Measurements from ENCODE around the gene ZNF296.

Gene ZNF296

DNA sequence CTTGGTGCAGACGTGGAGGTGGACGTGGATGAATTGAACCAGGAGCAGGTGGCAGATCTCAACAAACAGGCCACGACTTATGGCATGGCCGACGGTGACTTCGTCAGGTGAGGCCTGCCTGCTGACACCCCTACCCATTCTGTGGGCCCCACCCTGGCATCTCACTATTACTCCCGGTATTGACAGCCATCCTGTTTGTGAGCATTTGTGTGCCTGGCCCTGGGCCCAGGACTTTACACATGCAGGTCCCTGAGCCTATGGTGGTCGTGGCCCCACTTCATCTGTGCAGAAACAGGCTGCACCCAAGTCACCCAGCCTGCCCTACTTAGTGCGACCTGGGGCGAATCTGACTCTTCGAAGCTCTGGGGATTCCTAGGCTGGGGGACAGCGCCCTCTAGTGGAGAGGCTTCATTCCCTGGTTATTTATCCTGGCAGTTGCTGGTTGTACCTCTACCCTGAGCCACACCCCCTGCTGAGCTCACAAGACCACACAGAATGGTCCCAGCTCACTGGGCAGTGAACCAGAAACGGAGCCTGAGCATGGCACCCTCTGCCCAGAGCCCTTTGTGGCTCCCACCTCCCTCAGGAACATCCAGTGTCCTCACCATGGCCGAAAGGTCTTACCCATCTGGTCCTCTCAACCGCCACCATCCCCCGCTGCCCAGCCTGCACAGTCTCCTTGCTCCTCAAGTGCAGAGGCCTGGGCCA is 16.9 kb downstream of the ZNF296 start:
- no peak for DNase-seq (ENCODE audit: low read depth, low spot score)

DNA sequence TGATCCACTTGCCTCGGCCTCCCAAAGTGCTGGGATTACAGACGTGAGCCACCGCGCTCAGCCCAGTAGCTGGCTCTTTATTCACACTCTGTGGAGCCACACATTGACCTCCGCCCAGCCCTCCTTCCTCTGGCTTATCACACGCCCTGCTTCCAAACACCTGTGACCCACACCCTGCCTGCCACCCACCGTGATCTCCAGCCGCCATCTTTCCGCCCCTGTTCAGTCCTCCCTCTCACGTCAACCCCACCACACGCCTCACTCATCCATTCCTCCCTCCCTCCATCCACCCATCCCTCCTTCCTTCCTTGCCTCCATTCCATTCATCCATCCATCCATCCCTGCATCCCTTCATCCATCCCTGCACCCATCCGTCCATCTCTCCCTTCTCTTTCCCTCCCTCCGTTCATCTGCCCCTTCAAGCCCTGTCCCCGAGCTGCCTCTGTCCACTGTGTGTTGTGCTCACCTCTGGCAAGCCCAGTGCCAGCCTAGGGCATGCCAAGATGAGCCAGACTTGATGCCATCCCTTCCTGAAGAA is 17.6 kb downstream of the ZNF296 start:
- no peak for DNase-seq (ENCODE audit: low read depth, low spot score)

DNA sequence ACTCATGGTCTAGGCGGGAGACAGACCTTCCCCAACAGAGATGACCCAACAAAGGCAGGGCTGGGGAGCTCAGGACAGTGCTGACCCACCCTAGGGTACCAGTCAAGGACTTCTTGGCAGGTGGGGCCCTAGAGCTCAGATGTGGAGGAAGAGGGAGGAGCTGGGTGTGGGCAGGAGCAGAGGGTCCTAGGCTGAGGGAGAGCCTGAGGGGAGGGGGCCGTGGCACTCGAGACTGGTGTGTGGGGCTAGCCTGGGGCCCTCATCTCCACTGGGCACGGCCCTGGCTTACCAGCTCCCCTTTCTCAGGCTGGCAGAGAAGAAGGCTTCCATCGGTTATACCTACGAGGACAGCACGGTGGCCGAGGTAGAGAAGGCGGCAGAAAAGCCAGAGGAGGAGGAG is 18.8 kb downstream of the ZNF296 start:
- no peak for DNase-seq (ENCODE audit: low read depth, low spot score)

DNA sequence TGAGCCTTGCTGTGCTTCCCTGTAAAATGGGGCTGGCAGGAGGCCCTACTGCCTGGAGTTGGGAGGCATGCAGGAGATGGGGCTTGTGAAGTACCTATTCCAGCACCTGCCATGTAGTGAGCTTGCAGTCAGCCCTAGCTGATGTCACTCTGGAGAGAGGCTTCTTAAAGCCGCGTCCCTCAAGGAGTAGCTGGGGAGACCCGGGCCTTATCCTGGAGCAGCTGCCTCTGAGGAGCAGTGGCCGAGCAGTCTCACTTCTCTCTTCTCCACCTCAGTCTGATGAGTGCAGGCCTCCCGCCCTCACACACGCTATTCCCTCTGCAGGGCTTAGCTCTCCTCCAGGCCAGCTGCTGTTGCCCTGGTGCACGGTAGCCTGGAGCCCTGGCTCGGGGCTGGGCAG is 19.4 kb downstream of the ZNF296 start:
- DNase-seq (ENCODE audit: low read depth, low spot score) = no peak

DNA sequence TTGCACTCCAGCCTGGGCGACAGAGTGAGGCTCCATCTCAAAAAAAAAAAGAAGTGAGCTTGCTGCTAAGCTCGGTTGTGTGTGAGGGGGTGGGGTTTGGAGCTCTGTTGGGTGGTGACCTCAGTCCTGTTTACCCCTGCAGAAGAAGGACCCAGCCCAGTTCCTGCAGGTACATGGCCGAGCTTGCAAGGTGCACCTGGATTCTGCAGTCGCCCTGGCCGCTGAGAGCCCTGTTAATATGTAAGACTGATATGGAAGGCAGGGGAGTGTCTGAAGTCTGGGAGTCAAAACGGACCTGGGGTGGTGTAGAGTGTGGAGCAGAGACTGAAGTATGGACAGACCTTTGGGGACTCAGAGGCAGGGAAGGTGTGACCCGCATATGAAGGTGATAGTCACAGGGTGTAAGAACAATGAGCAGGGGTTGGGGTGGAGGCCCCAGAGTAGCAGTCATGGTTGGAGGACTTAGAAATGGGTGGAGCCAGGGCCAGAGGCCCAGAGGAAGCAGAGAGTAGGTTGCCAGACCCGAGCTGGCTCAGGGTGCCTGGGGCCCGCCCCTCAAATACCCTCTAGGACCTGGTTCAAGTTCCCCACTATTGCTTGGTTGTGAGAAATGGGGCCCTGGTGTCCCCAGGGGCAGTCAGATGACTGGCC is 24.2 kb downstream of the ZNF296 start:
- DNase-seq (ENCODE audit: low read depth, low spot score) = no peak

DNA sequence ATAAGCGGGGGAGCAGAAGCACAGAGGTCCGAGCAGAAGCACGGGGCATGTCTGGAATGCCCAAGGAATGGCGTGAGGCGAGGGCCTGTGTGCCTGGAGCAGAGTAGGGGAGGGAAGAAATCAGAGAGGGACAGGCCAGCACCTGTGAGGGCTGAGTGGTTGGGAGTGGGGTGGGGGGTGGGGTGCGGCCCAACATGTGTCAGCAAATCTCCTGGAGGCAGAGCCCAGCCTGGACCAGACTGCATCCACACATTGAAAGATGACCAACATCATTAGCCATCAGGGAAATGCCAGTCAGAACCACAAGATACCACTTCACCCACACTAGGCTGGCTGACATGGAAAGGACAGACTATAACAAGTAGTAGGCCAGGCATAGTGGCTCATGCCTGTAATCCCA is 26.2 kb downstream of the ZNF296 start:
- DNase-seq (ENCODE audit: low read depth, low spot score) = no peak

DNA sequence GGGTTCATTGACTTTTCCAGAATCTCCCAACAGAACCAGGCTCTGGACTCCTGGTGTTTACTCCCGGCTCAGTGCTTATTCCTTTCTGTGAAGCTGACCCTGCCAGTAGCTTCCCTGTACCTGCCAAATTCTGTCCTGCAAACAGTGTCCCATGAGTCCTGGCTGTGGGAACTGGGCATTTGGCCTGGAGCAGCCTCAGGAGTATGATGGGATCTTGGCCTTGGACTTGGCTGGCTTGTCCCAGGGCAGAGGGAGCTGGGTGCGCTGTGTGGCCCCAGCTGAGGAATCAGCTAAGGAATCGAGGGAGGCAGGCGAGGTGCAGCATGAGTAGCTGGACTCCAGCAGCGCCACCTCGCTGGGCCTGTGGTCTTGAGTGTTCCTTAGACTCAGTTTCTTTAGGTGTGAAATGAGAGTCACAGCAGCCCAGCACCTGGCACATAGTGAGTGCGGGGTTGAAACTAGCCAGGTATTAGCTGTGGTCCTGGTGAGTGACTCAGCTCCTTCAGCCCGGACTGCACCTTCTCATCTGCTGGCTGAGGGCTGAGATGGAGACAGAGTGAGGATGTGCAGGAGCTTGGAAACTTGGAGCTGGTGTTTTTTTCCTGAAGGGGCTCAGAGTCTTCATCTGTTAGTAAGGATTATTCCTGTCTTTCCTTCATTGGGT is 27.1 kb downstream of the ZNF296 start:
- DNase-seq (ENCODE audit: low read depth, low spot score) = no peak

DNA sequence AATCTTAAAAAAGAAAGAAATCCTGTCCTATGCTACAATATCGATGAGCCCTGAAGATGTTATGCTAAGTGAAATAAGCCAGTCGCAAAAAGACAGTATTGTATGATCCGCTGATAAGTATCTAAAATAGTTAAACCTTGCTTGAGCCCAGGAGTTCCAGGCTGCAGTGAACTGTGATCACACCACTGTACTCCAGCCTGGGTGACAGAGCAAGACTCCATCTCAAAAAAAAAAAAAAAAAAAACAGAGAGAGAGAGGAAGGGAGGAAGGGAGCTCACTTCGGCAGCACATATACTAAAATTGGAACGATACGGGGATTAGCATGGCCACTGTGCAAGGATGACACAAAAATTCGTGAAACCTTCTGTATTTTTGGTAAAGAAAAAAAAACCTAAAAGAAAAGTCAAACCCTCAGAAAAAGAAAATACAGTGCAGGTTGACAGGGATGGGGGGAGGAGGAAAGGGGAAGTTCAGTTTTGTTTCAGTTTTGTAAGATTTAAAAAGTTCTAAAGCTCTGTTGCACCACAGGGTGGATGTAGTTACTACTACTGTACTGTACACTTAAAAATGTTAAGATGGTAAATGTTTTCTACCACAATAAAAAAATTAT is 29.0 kb downstream of the ZNF296 start:
- no peak for DNase-seq (ENCODE audit: low read depth, low spot score)

DNA sequence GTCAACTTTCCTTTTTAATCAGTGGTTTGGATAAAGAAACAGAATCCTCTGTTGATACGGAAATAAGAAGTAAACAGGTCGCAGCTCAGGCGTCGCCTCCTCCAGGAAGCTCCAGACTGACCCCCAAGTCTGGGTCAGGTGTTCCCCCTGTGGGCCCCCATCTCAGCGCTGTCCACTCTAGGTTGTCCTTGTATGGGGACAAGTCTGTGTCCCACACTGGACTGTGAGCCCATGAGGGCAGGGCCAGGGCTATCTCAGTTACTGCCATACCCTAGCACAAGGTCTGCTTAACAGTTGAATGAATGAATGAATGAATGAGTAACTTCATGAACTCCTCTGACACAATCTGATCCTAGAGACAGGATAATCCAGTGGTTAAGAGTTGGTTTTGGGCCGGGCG is 29.9 kb downstream of the ZNF296 start:
- no peak for DNase-seq (ENCODE audit: low read depth, low spot score)

DNA sequence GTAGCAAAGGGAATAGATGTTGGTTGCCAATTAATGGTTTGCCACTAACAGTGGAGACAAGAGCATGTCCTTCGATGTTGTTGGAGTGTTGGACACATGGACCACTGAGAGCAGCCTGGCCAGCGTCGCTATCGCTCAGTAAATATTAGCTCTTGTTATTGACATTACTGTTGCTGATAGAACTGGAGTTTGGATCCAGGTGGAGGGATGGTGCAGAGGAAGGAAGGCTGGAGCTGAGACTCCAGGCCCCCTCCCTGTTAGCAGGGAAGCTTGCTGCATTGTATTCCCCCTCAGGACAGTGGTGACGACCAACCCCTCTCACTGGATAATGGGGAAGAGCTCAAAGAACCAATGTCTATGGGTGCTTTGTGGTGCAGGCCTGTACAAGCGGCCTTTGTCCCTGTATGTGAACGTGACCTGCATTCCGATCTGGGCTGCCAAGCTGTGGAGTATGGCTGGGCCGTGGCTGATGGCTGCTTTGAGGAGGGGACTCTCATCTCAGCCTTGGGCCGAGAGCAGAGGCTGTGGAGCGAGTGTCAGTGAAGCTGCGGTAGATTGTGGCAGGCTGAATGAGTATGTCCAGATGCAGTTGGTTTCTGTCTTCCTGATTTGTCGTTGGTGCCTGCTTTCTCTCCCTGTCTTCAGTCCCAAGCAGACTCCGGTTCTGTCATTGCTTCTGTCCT is 30.5 kb downstream of the ZNF296 start:
- no peak for DNase-seq (ENCODE audit: low read depth, low spot score)

DNA sequence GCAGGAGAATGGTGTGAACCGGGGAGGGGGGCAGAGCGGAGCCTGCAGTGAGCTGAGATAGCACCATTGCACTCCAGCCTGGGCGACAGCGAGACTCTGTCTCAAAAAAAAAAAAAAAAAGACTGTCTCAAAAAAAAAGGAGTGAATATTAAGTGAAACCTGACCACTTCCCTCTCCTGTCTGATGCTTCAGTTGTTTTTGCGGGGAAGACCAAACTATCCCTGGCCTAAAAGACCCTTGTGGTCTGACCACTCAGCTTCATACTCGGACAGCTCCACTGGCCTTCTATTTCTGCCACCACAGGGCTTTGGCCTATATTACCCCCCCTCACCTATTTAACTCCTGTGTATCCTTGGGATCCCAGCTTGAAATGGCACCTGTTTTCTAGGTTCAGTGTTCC is 35.2 kb downstream of the ZNF296 start:
- DNase-seq (ENCODE audit: low read depth, low spot score) = no peak

DNA sequence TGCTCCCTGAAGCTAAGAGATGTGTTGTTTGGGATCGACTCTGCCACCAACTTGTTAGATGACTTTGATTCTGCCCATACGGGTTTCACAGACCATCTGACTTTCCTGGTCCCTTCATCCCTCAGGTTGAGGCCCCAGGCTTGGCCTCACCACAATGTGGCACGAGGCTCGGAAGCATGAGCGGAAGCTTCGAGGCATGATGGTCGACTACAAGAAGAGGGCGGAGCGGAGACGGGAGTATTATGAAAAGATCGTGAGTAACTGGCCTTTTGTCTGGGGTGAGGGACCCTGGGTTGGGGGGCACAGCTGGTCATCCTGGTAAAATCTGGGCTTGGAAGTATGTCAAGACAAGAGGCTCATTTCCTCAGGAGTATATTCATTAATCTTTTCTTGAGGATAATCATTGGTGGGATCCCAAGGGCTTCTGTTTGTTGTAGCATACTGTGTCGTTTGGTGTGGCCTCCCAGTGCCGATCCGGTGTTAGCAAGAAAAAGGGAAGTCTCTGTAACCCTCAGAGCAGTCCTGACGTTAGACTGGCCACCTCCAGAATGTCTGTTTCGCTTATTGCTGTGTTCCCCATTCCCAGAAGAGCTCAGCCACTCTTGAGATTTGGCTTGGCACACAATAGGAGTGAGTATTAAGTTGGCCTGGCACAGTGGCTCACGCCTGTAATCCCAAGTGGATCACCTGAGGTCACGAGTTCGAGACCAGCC is 36.1 kb downstream of the ZNF296 start:
- DNase-seq (ENCODE audit: low read depth, low spot score) = no peak

DNA sequence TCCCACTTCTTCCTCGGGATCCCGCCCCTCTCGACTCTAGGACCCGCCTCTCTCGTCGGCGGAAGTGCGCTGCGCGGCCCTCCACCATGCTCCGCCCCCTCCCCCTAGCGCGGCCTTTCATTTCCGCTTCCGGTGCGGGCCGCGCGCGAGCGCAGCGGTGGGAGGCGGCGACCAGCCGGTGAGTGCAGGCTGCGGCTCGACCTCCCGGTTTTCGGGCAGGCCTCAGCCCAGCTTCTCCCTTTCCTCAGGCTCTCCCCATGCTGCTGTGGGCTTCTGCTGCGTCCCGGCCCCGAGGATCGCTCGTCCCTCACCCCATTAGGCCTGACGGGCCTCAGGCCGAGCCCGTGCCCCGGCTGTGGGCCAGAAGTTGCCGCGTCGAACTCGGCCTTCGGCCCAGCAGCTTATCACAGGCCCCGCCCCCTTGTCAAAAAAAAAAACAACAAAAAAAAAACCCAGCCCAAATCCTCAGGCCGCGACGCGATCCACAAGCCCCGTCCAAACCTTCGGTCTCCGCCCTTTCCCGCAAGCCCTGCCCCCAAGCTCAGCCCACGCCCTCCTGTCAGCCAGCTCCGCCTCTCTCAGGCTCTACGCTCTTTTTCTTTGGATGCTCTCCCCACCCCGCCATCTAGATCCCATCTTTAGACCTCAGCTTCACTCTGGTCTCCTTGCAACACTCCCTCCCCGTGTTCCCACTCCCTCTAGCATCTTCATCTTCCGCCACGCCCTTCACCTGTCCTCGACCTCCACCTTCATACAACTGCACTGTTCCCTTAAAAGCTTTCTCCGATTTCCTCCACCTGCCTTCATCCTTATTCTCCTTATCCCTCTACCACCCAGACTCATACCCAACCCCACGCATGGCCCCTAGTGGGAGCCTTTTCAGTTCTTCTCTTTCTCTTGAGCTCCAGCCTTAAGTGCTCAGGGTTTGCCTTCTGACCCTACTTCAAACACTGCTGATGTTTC is 37.1 kb downstream of the ZNF296 start, which contains the start of gene CLASRP:
TSS of gene CLASRP (plus strand) at position 115 of the 963 bp plus-strand sequence. CDS start 1,168 bp downstream, outside the sequence.
- peak; percentile 66 for DNase-seq (ENCODE audit: low read depth, low spot score)

DNA sequence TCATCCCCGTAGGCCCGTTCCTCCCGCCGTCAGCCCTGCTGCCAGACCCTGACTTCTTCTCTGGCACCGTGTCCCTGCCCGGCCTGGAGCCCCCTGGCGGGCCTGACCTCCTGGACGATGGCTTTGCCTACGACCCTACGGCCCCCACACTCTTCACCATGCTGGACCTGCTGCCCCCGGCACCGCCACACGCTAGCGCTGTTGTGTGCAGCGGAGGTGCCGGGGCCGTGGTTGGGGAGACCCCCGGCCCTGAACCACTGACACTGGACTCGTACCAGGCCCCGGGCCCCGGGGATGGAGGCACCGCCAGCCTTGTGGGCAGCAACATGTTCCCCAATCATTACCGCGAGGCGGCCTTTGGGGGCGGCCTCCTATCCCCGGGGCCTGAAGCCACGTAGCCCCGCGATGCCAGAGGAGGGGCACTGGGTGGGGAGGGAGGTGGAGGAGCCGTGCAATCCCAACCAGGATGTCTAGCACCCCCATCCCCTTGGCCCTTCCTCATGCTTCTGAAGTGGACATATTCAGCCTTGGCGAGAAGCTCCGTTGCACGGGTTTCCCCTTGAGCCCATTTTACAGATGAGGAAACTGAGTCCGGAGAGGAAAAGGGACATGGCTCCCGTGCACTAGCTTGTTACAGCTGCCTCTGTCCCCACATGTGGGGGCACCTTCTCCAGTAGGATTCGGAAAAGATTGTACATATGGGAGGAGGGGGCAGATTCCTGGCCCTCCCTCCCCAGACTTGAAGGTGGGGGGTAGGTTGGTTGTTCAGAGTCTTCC is 38.7 kb downstream of the ZNF296 start:
- DNase-seq (ENCODE audit: low read depth, low spot score) = no peak

DNA sequence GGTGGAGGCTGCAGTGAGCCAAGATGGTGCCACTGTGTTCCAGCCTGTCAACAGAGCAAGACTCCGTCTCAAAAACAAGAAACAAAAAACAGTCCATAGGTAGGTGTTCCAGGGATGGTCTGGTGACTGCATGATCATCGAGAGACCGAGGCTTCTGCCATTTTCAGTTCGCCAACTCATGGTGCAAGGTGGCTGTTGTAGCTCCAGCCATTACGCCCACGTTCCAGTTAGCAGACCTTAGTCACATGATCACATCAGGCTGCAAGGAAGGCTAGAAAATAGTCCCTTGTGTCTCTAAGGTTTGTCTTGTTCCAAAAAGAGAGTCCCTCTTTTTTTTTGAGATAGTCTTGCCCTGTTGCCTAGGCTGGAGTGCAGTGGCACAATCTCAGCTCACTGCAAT is 40.5 kb downstream of the ZNF296 start:
- DNase-seq (ENCODE audit: low read depth, low spot score) = no peak

DNA sequence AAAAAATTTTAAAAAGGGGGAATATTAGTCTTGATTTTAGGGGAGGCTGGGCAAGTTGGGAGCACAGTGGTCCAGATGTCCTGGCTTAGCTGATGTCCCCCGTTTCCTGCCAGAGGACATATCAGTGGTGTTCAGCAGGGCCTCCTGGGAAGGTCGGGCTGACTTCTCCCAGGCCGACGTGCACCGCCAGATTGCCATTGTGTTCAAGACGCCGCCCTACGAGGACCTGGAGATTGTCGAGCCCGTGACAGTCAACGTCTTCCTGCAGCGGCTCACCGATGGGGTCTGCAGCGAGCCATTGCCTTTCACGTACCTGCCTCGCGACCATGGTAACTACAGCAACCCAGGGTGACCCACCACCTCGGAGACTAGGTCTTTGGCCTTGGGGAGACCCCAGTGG is 43.9 kb downstream of the ZNF296 start:
- no peak for DNase-seq (ENCODE audit: low read depth, low spot score)

DNA sequence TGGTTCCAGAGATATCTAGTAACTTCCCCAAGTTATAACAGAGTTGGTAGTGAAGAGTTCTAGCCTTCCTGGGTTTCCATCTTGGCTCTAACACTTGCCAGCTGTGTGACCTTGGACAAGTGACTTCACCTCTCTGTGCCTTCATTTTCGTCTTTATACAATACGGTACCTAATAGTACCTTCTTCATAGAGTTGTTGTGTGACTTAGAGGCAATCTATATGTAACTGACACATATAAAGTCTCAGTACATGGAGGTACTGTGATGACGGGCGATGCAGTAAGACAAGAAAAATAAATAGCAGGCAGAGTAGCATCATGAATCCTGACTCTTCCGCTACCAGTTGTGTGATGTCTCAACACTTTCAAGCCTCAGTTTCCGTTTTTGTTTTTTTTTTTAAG is 45.5 kb downstream of the ZNF296 start:
- no peak for DNase-seq (ENCODE audit: low read depth, low spot score)

DNA sequence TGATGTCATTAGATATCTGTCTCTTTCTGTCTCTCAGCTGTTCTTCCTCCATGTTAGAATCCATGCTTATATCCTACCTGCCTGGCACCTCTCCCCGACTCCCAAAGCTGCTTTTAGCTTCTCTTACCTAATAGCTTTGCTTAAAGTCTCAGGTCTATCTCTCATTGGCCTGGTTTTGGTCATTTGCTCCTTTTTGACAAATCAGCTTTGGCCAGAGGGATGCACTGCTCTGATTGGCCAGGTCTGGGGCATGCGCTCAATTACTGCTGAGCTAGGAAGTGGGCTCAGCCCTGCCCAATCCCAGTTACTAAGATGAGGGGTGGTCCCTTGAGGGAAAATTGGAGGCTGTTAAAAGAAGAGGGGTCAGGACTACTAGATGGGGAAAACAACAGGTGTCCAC is 48.9 kb downstream of the ZNF296 start:
- DNase-seq (ENCODE audit: low read depth, low spot score) = no peak

DNA sequence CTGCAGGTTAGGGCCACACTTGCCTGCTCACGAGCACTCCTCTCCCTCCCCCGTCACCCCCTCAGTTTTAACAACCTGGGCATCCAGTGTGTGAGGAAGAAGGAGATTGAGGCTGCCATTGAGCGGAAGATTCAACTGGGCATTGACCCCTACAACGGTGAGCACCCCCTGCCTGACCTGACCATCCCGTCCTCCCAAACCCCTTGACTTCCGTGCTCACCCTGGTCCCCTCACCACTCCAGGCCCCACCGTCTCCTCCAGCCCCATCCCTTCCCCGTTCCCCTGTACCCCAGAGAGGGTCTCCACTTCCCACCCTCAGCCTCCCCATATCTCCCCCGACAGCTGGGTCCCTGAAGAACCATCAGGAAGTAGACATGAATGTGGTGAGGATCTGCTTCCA is 51.0 kb downstream of the ZNF296 start:
- no peak for DNase-seq (ENCODE audit: low read depth, low spot score)

All from smooth muscle cell of the brain vasculature (primary cell).